Measurements from ENCODE around the gene MYLK. TPM values are rescaled to one million over a fixed set of nuclear protein-coding genes. Genes with fewer than 3 reads are reported as not detected.
"Not testable (repeated sequence)": the region's sequence is repeated elsewhere in the genome, so short reads cannot be mapped to it uniquely, and the experiment has no call there.

Gene MYLK
- total and polyA plus RNA-seq, 2 experiments from 2014 or later = 13.1 to 27.1 TPM

GRCh38 chr3:123706871-123707270 is 177.3 kb downstream of the MYLK start:
- no peaks in the 10 kb centered on the region for H4K20me1 ChIP-seq (ENCODE audit: insufficient read depth, poor library complexity, severe bottlenecking)
- H3K9me3 ChIP-seq (ENCODE audit: low read depth) = no peaks in the 10 kb centered on the region
- 86% methylated on average over 8 of the region's 8 CpGs for WGBS (ENCODE audit: low lambda C conversion rate, missing lambda C conversion rate)
- no peaks in the 10 kb centered on the region for H3K27me3 ChIP-seq
- no peaks in the 10 kb centered on the region for H3K9me2 ChIP-seq (replicated peaks; ENCODE audit: insufficient read depth)
- TF ChIP-seq EZH2 (IDR thresholded peaks at IDR 0.05; ENCODE audit: borderline replicate concordance) (no peak), EZH2phosphoT487 (IDR thresholded peaks at IDR 0.05; ENCODE audit: low read depth, severe bottlenecking, unreplicated experiment) (no peak), CTCF (IDR thresholded peaks at IDR 0.05; ENCODE audit: poor library complexity) (no peak)
- H3K79me2 ChIP-seq = no peaks in the 10 kb centered on the region
- no peak overlapping the region for H3K4me2 ChIP-seq
- H3K4me1 ChIP-seq (ENCODE audit: insufficient read depth) = peaks cover 1% of the 10 kb centered on the region
- H3K4me3 ChIP-seq = no peak overlapping the region
- no peak overlapping the region for H3K27ac ChIP-seq
- H3K36me3 ChIP-seq (replicated peaks; ENCODE audit: insufficient read depth, low read depth) = no peaks in the 10 kb centered on the region
- DNase-seq (ENCODE audit: low spot score) = no peak
- H2AFZ ChIP-seq = no peak overlapping the region

GRCh38 chr3:123705488-123706285 is 178.4 kb downstream of the MYLK start:
- Histone ChIP-seq H3K4me2 (no peak overlapping the region), H3K4me3 (no peak overlapping the region), H3K4me1 (ENCODE audit: insufficient read depth) (peaks cover 8% of the 10 kb centered on the region), H3K27me3 (no peaks in the 10 kb centered on the region), H3K9me3 (ENCODE audit: low read depth) (no peaks in the 10 kb centered on the region), H4K20me1 (ENCODE audit: insufficient read depth, poor library complexity, severe bottlenecking) (no peaks in the 10 kb centered on the region), H2AFZ (no peak overlapping the region), H3K27ac (no peak overlapping the region), H3K9me2 (replicated peaks; ENCODE audit: insufficient read depth) (no peaks in the 10 kb centered on the region), H3K36me3 (replicated peaks; ENCODE audit: insufficient read depth, low read depth) (no peaks in the 10 kb centered on the region), H3K79me2 (no peaks in the 10 kb centered on the region)
- TF ChIP-seq EZH2phosphoT487 (IDR thresholded peaks at IDR 0.05; ENCODE audit: low read depth, severe bottlenecking, unreplicated experiment) (no peak), CTCF (IDR thresholded peaks at IDR 0.05; ENCODE audit: poor library complexity) (no peak), EZH2 (IDR thresholded peaks at IDR 0.05; ENCODE audit: borderline replicate concordance) (no peak)
- WGBS (ENCODE audit: low lambda C conversion rate, missing lambda C conversion rate) = 80% methylated on average over 12 of the region's 12 CpGs
- DNase-seq (ENCODE audit: low spot score) = no peak

- WGBS (ENCODE audit: low lambda C conversion rate, missing lambda C conversion rate) = 91% methylated on average over 3 of the region's 3 CpGs
- not testable (repeated sequence) for H3K4me2 ChIP-seq; DNase-seq (ENCODE audit: low spot score); H3K4me3 ChIP-seq; H3K36me3 ChIP-seq (replicated peaks; ENCODE audit: insufficient read depth, low read depth); H3K27me3 ChIP-seq; H3K79me2 ChIP-seq; H3K9me2 ChIP-seq (replicated peaks; ENCODE audit: insufficient read depth); H3K27ac ChIP-seq; H3K4me1 ChIP-seq (ENCODE audit: insufficient read depth); H2AFZ ChIP-seq; H3K9me3 ChIP-seq (ENCODE audit: low read depth); H4K20me1 ChIP-seq (ENCODE audit: insufficient read depth, poor library complexity, severe bottlenecking)
These were observed 180.5 kb downstream of the MYLK start for GRCh38 chr3:123703663-123704062.

- 65% methylated on average over 2 of the region's 2 CpGs for WGBS (ENCODE audit: low lambda C conversion rate, missing lambda C conversion rate)
- no peaks in the 10 kb centered on the region for H3K79me2 ChIP-seq
- no peak overlapping the region for H3K27ac ChIP-seq
- TF ChIP-seq CTCF (IDR thresholded peaks at IDR 0.05; ENCODE audit: poor library complexity) (no peak), EZH2phosphoT487 (IDR thresholded peaks at IDR 0.05; ENCODE audit: low read depth, severe bottlenecking, unreplicated experiment) (no peak), EZH2 (IDR thresholded peaks at IDR 0.05; ENCODE audit: borderline replicate concordance) (no peak)
- no peak overlapping the region for H2AFZ ChIP-seq
- H3K36me3 ChIP-seq (replicated peaks; ENCODE audit: insufficient read depth, low read depth) = no peaks in the 10 kb centered on the region
- no peaks in the 10 kb centered on the region for H3K27me3 ChIP-seq
- H3K4me3 ChIP-seq = no peak overlapping the region
- DNase-seq (ENCODE audit: low spot score) = no peak
- H3K4me2 ChIP-seq = no peak overlapping the region
- no peaks in the 10 kb centered on the region for H3K9me2 ChIP-seq (replicated peaks; ENCODE audit: insufficient read depth)
- H3K9me3 ChIP-seq (ENCODE audit: low read depth) = no peaks in the 10 kb centered on the region
- no peaks in the 10 kb centered on the region for H4K20me1 ChIP-seq (ENCODE audit: insufficient read depth, poor library complexity, severe bottlenecking)
- peaks cover 8% of the 10 kb centered on the region for H3K4me1 ChIP-seq (ENCODE audit: insufficient read depth)
These were observed 181.4 kb downstream of the MYLK start for GRCh38 chr3:123702720-123703119.
